Epidermal melanocyte (primary cell): ENCODE results near the gene TTC33.
"Not testable (repeated sequence)": the region's sequence is repeated elsewhere in the genome, so short reads cannot be mapped to it uniquely, and the experiment has no call there.

ENCODE experiments used
- DNase-seq: peaks from one replicate; pipeline ENCODE4 v3.0.0; 2011; ENCODE audit warnings: low spot score; ENCODE audit not compliant: insufficient read length

The TTC33 gene

GRCh38 chr5:40680741-40681362 lies 74.9 kb downstream of the TTC33 start:
- DNase-seq, result no peak

GRCh38 chr5:40679913-40680681 lies 75.7 kb downstream of the TTC33 start, which contains the start of gene PTGER4:
Gene PTGER4, plus strand, starts transcription at chr5:40679915. Its CDS starts 1,079 bp downstream, at chr5:40680994.
- no peak for DNase-seq

GRCh38 chr5:40679148-40679912 lies 76.4 kb downstream of the TTC33 start:
- DNase-seq, result peak; percentile 89

GRCh38 chr5:40678460-40679147 lies 77.2 kb downstream of the TTC33 start:
- DNase-seq, result no peak

DNA sequence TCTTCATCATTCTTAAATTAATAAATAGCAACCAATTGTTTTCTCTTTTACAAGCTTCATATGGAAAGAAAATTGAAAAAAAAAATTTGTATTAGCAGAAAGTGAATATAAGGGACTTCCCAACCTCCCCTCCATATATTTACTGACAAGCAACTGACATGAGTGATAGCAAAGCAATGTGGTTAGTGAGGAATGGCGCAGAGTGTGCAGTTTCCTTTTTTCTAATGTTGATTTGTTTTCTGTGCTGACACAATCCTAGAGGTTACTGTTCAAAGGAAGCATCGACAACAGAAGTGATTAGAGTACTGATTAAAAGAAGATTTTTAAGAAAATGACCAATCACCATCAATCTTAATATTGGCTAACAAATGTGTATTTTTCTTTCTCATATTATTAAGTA lies 77.7 kb downstream of the TTC33 start:
- no peak for DNase-seq

- DNase-seq, result no peak
These were observed 78.3 kb downstream of the TTC33 start for GRCh38 chr5:40677456-40677855.

DNA sequence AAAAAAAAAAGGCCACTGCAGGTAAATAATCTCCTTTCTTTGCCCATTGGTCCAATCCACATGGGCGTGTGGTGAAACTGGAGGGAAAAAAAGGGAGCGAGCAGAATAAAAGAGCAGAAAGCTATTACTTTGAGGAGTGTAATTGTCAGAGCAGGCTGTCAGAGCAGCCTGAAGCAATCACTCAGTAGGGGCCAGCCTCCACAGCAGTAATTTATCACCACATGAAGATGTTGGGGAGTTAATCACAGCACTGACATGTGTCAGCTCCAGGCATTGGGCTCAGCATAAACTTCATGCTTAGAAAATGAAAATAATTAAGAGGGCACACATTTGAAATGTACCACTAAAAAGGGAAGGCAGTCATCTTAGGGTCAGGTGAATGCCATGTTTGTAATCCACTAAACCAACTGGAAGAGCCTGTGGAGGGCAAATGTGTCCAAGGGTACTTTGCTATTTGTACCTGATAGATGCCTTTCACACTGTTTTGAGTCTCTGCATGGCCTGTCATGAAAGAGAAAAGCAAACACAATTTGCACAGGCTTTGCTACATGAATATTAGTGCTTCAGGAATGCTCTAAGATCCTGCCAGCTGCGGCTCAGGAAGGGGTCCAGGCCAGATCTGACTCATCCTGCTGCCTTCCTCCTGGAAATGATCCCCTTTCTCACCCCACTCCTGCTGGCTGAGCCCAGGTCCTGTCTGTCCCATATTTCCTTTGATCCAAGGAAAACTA lies 79.0 kb downstream of the TTC33 start:
- no peak for DNase-seq

DNA sequence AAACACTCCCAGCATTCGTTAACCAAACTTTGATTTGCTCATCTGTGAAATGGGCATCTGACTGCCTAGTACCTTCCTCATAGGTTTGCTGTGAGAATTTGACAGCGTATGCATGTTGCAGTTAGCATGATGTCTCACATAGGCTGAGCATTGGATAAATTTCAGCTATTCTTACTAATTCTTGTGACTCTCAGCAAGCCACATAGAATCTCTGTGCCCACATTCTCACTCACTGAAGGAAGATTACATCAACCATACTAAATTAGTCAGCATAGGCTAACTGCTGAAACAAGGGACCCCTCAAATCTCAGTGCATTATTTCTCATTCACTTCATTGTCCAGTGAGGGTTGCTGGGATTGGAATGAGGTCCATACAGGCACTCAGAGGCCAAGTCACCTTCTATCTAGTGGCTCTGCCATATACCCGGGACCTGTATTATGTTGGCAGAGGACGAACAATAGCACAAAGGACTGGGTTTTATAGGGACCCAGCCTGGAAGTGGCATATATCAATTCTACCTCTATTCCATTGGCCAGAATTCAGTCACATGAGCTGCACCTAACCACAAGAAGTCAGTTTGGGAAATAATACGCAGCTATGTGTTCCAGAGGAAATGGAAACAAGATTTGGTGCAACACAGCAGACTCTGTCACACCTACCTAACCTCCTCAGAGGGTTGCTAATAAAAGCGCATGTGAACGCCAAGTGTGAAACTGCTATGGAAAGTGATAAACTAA lies 80.2 kb downstream of the TTC33 start:
- DNase-seq, result no peak

- DNase-seq, result no peak
These were observed 81.0 kb downstream of the TTC33 start for GRCh38 chr5:40674661-40675235.

GRCh38 chr5:40672425-40672824 lies 83.3 kb downstream of the TTC33 start:
- DNase-seq, result no peak

DNA sequence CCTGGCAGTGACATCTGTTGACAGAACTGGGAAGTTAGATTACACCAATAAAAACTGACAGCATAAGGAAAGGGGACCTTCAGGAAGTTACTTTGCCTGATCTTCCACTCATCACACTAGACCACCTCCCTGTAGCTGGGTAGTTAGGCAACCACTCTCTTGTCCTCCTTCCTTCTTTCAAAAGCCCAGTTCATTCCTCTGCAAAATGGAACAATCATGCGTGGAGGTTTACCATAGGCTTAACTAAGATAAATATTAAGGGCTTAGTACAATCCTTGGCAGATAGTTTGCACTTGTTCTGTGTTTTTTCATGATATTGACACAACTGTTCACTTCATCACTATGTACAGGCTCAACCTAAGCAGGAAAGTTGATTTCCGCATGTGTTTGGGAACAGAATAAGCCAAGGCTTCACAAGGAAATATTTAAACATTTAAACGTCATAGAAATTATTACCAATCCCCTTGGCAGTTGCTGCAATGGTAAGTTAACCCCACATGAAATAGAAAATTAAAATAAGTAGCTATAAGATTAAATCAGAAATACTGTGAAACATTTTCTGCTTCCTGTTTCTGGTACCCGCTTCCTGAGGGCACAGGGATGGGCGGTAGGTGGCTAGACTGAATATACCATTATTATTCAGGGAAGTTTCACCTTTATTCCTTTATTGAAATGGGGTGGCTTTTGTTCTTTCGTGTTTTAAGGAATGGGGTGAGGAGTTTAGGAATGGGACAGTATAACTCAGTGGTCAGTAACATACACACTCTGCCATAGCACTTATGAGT lies 86.0 kb downstream of the TTC33 start:
- DNase-seq, result no peak

DNA sequence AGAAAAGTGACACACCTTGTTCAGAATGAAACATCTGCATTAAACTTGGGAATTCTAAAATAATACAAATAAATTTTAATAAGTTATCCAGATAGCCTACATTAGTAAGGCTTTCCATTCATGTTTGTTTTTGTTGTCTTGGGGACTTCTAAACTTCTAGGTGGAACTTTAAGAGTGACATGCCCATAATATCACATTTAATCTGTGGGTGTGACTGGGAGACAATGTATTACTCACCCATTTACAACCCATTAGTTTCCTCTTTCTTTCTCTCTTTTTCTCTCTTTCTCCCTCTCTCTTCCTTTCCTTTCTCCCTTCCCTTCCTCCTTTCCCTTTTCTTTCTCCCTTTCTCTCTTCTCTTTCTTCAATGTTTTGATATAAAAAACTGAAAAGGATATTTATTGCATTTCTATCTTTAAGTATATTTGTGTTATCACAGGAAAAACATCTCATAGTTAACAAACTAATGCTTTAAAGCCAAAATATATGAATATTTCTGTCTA lies 88.5 kb downstream of the TTC33 start:
- no peak for DNase-seq

- no peak for DNase-seq
These were observed 89.1 kb downstream of the TTC33 start for GRCh38 chr5:40666657-40667056.

DNA sequence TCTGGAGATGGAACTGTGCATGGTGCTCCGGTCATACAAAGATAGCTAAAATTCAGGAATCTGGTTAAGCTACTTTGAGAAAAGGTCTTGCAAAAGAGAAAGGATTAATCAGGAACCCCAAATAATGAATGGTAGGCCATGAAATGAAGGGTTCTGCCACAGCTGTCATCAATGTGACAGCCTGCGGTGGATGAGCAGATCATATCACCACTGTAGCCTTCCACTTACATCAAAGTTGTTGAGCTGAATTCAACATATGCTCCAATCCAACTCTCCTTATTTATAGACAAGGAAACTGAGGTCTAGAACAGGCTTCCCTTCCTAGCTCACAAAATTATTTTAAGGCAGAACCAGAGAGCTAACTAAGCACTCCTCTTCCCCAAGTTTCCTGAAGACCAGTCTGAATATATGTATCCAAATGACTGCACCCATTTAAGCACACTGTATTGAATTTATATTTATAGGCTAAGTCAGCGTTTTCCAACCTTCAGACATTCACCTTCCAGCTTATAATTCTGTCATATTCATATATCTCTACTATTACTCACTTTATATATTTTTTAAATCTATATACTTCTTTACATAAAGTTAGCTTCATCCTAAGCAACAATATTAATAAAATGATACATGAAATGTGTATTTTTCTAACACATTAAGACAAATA lies 90.0 kb downstream of the TTC33 start:
- no peak for DNase-seq

GRCh38 chr5:40660751-40661150 lies 95.0 kb downstream of the TTC33 start:
- DNase-seq, result no peak

DNA sequence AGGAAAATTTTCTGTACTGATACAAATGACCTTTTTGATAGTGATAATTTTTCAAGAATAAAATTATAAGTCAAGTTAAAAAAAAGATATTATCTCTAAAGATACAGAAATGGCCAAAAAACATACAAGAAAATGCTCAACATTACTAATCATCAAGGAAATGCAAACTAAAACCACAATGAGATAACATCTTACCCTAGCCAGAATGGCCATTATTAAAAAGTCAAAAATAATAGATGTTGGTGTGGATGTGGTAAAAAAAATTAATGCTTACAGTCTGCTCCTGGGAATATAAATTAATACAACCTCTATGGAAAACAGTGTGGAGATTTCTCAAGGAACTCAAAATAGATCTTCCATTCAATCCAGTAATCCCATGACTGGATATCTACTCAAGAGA lies 99.0 kb downstream of the TTC33 start:
- DNase-seq, result no peak

DNA sequence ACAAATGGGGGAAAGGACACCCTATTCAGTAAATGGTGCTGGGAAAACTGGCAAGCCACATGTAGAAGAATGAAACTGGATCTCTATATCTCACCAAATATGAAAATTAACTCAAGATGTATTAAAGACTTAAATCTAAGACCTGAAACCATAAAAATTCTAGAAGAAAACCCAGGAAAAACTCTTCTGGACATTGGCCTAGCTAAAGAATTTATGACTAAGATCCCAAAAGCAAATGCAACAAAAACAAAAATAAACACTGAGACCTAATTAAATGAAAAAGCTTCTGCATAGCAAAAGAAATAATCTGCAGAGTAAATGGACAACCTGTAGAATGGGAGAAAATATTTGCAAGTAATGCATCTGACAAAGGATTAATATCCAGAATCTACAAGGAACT lies 99.7 kb downstream of the TTC33 start:
- not testable (repeated sequence) for DNase-seq

DNA sequence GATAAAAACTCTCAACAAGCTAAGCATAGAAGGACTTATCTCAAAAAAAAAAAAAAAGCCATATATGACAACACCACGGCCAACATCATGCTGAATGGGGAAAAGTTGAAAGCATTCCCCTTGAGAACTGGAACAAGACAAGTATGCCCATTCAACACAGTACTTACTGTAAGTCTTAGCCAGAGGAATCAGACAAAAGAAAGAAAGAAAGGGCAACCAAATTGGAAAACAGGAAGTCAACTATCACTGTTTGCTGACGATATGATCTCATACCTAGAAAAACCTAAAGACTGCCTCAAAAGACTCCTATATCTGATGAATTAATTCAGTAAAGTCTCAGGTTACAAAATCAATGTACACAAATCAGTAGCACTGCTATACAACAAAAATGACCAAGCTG lies 100.6 kb downstream of the TTC33 start:
- DNase-seq, result no peak
